CD4-positive, alpha-beta T cell (primary cell): ENCODE data around the gene INPPL1. TPM values are rescaled to one million over a fixed set of nuclear protein-coding genes. Genes with fewer than 3 reads are reported as not detected.

Experiments
- ATAC-seq: fragments of 200-7000 bp; cut with Tn5 transposase; one replicate; pipeline ENCODE4 v1.10.0; 2022; ENCODE audit warnings: mild to moderate bottlenecking; ENCODE audit not compliant: poor library complexity
- CTCF ChIA-PET: fragments of 350-600 bp; sonication (Branson Sonifier 250); formaldehyde crosslinking; loops from one replicate; lab custom pipeline; 2021; ENCODE audit warnings: antibody characterized with exemption, inconsistent platforms; lab: Charles Lee
- POLR2A ChIA-PET: fragments of 350-600 bp; sonication (Branson Sonifier 250); formaldehyde crosslinking; loops from one replicate; lab custom pipeline; 2021; ENCODE audit warnings: antibody characterized with exemption, inconsistent platforms; lab: Charles Lee
- DNase-seq, 14 experiments: peaks; one replicate each; pipeline ENCODE4 v3.0.0-alpha.2; 2013 to 2020; ENCODE audit warnings: mixed read lengths in 2 of 14
- H3K27ac ChIP-seq, 2 donors: one replicate each; pipeline versions ENCODE4 v1.5.1 to v1.7.0; 2013; ENCODE audit warnings: low read length in 2 of 2, low read depth in 1 of 2, mild to moderate bottlenecking in 1 of 2
- H3K27me3 ChIP-seq, 2 experiments: 1 replicate in 1 of 2; 2 replicates in 1 of 2; pipeline versions ENCODE4 v1.6.1 to v1.7.0; 2013; ENCODE audit warnings: low read length in 2 of 2, control low read depth in 1 of 2, mild to moderate bottlenecking in 1 of 2, moderate library complexity in 1 of 2; ENCODE audit not compliant: insufficient read depth in 2 of 2, control insufficient read depth in 1 of 2
- H3K36me3 ChIP-seq: one replicate; pipeline ENCODE4 v1.6.1; 2013; ENCODE audit warnings: low read length, control low read depth; ENCODE audit not compliant: insufficient read depth
- H3K4me1 ChIP-seq: one replicate; pipeline ENCODE4 v1.6.1; 2013; ENCODE audit warnings: low read length, control low read depth; ENCODE audit not compliant: insufficient read depth
- H3K4me3 ChIP-seq: one replicate; pipeline ENCODE4 v1.5.1; 2013; ENCODE audit warnings: mild to moderate bottlenecking, low read length, moderate library complexity
- H3K9me3 ChIP-seq, 2 experiments: 1 replicate in 1 of 2; 2 replicates in 1 of 2; pipeline versions ENCODE4 v1.6.1 to v1.7.0; 2013; ENCODE audit warnings: low read length in 2 of 2, mild to moderate bottlenecking in 2 of 2, control low read depth in 1 of 2, moderate library complexity in 1 of 2; ENCODE audit not compliant: control insufficient read depth in 1 of 2, insufficient read depth in 1 of 2
- H3K27ac Mint-ChIP-seq: one replicate; pipeline ENCODE4 v1.8.0; 2020; ENCODE audit warnings: mixed read lengths
- H3K27me3 Mint-ChIP-seq: one replicate; pipeline ENCODE4 v1.8.0; 2021; ENCODE audit warnings: mixed read lengths
- H3K36me3 Mint-ChIP-seq: one replicate; pipeline ENCODE4 v1.8.0; 2021; ENCODE audit warnings: low read depth, mixed read lengths
- H3K4me1 Mint-ChIP-seq: one replicate; pipeline ENCODE4 v1.8.0; 2021; ENCODE audit warnings: low read depth, mixed read lengths
- H3K4me3 Mint-ChIP-seq: one replicate; pipeline ENCODE4 v1.8.0; 2020; ENCODE audit warnings: mild to moderate bottlenecking, mixed read lengths
- H3K9me3 Mint-ChIP-seq: one replicate; pipeline ENCODE4 v1.8.0; 2020; ENCODE audit warnings: mixed read lengths
- CTCF ChIP-seq: fragments of 200-600 bp; IDR thresholded peaks from one replicate; pipeline ENCODE4 v1.8.0; 2022; ENCODE audit warnings: antibody characterized with exemption, mild to moderate bottlenecking
- intact Hi-C, 2 experiments: fragments of 100-400 bp; cut with DNase I in 1 of 2; cut with micrococcal nuclease in 1 of 2; formaldehyde crosslinking; loops; one replicate each; pipeline versions ENCODE4 v1.15.1 to v1.9.0; 2023 to 2025; cut with DNase I, micrococcal nuclease
- total RNA-seq, 174 experiments: library from RNA in 2 of 174; stranded (reverse) in 2 of 174; gene quantifications; one replicate each; pipeline ENCODE4 v1.2.3 and lab custom pipeline; 2021 to 2026

Gene INPPL1
- total RNA-seq, 2 experiments from 2014 or later, result 124 to 128 TPM

DNA sequence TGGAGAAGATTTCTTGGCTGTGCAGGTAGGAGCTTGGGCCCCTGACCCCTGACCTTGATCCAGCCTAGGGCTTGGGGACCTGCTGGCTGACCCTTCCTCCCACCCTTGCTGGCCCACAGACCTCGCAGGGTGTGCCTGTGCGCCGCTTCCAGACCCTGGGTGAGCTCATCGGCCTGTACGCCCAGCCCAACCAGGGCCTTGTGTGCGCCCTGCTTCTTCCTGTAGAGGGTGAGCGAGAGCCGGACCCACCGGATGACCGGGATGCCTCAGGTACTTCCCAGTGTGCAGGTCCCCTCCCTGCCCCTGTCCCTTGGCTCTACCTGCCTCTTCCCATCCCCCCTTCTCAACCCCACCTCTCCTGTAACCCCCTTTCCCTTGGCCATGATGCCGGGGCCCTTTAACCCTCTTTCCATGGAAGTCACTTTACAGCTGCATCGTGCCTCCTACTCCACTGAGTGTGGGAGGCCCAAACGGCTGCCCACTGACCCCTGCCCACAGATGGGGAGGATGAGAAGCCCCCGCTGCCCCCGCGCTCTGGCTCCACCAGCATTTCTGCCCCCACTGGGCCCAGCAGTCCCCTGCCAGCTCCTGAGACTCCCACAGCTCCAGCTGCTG, 3.8 kb downstream of the INPPL1 start:
- peaks cover 61% of the 10 kb centered on the region for H3K36me3 Mint-ChIP-seq
- no peaks in the 10 kb centered on the region for H3K27me3 ChIP-seq
- peaks cover 19% of the 10 kb centered on the region for H3K4me1 ChIP-seq
- intact Hi-C loops, result loop anchor here (10.0 kb wide), 5 partner anchors 114 to 1416 kb away; partner anchors contain the start of genes ANAPC15 (in 1 of the 2), ATG16L2 (in 1 of the 2), NADSYN1 (in 1 of the 2) and PLEKHB1 (in 1 of the 2)
- no peak for TF ChIP-seq CTCF
- H3K27me3 Mint-ChIP-seq, result no peaks in the 10 kb centered on the region
- no peak overlapping the region for H3K27ac ChIP-seq
- H3K4me3 ChIP-seq, result no peak overlapping the region
- ChIA-PET CTCF (no interaction called here), POLR2A (no interaction called here)
- H3K27ac Mint-ChIP-seq, result no peak overlapping the region
- H3K4me3 Mint-ChIP-seq, result peak overlapping the region; percentile 66
- H3K9me3 Mint-ChIP-seq, result no peaks in the 10 kb centered on the region
- DNase-seq, result peak in 2 of 14 experiments; percentile 19 to 24
- H3K9me3 ChIP-seq, result no peaks in the 10 kb centered on the region
- H3K4me1 Mint-ChIP-seq, result peaks cover 20% of the 10 kb centered on the region
- H3K36me3 ChIP-seq, result peaks cover 55% of the 10 kb centered on the region
- ATAC-seq, result no peak

DNA sequence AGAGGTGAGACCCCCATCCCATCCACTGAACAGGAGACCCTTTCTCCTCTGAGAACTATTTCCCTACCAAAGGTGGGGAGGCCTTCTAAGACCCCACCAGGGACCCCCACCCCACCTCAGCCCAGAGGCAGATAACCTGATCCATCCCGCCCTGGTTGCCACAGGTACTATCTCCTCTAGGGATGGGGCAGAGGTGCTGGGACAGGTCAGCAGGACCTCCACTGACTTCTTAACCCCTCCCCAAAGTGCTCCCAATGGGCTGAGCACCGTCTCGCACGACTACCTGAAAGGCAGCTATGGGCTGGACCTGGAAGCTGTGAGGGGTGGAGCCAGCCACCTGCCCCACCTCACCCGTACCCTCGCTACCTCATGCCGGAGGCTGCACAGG, 4.3 kb downstream of the INPPL1 start:
- no peak overlapping the region for H3K4me3 ChIP-seq
- peaks cover 19% of the 10 kb centered on the region for H3K4me1 ChIP-seq
- peaks cover 60% of the 10 kb centered on the region for H3K36me3 ChIP-seq
- POLR2A ChIA-PET, result no interaction called here
- no peaks in the 10 kb centered on the region for H3K27me3 Mint-ChIP-seq
- no peak overlapping the region for H3K27ac Mint-ChIP-seq
- H3K27me3 ChIP-seq, result no peaks in the 10 kb centered on the region
- DNase-seq (peak in 1 of 14 experiments; percentile 17), ATAC-seq (no peak)
- H3K9me3 ChIP-seq, result no peaks in the 10 kb centered on the region
- CTCF ChIA-PET, result no interaction called here
- no peak for TF ChIP-seq CTCF
- no peak overlapping the region for H3K27ac ChIP-seq
- H3K4me1 Mint-ChIP-seq, result peaks cover 20% of the 10 kb centered on the region
- H3K36me3 Mint-ChIP-seq, result peaks cover 66% of the 10 kb centered on the region
- no peaks in the 10 kb centered on the region for H3K9me3 Mint-ChIP-seq
- H3K4me3 Mint-ChIP-seq, result peak overlapping the region; percentile 66
- intact Hi-C loops, result loop anchor here (10.0 kb wide), 5 partner anchors 114 to 1416 kb away; partner anchors contain the start of genes ANAPC15 (in 1 of the 2), ATG16L2 (in 1 of the 2), NADSYN1 (in 1 of the 2) and PLEKHB1 (in 1 of the 2)

DNA sequence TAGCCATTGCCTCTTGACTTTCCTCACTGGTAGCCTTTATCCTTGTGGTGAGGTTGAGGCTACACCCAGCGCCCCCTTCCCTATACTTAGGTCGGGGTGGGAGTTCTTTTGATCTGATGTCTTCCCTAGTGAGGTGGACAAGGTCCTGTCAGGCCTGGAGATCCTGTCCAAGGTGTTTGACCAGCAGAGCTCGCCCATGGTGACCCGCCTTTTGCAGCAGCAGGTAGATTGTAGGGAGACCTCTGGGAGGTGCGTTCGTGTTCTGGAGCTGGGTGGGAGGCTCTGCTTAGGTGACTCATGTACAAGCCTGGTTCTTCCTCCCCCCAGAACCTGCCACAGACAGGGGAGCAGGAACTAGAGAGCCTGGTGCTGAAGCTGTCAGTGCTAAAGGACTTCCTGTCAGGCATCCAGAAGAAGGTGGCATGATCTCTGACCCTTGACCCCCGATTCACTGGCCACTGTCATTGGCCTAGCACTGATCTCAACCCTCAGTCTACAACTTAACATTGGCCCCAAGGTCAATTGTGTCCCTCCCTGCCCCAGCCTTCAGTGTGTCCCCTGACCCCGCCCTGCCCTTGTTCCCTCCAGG, 4.9 kb downstream of the INPPL1 start:
- peak in 1 of 14 experiments; percentile 17 for DNase-seq
- intact Hi-C loops, result loop anchor here (10.0 kb wide), 5 partner anchors 115 to 1415 kb away; partner anchors contain the start of genes ANAPC15 (in 1 of the 2), ATG16L2 (in 1 of the 2), NADSYN1 (in 1 of the 2) and PLEKHB1 (in 1 of the 2)
- peaks cover 66% of the 10 kb centered on the region for H3K36me3 Mint-ChIP-seq
- ChIA-PET POLR2A (no interaction called here), CTCF (no interaction called here)
- H3K27me3 Mint-ChIP-seq, result no peaks in the 10 kb centered on the region
- peaks cover 14% of the 10 kb centered on the region for H3K4me1 ChIP-seq
- no peak overlapping the region for H3K4me3 Mint-ChIP-seq
- ATAC-seq, result no peak
- H3K27me3 ChIP-seq, result no peaks in the 10 kb centered on the region
- no peak overlapping the region for H3K4me3 ChIP-seq
- H3K27ac ChIP-seq, result no peak overlapping the region
- no peaks in the 10 kb centered on the region for H3K9me3 Mint-ChIP-seq
- H3K36me3 ChIP-seq, result peaks cover 66% of the 10 kb centered on the region
- H3K9me3 ChIP-seq, result no peaks in the 10 kb centered on the region
- TF ChIP-seq CTCF, result no peak
- H3K4me1 Mint-ChIP-seq, result peaks cover 20% of the 10 kb centered on the region
- H3K27ac Mint-ChIP-seq, result no peak overlapping the region
